HG03575 (cell line): ENCODE measurements around the gene STK4.

Experiments
- ATAC-seq: cut with Tn5 transposase; IDR thresholded peaks from one replicate; pipeline ENCODE4 v1.9.1; 2021; ENCODE audit not compliant: unreplicated experiment, insufficient number of reproducible peaks, low FRiP score; ENCODE audit errors: extremely low read depth

Gene STK4

GRCh38 chr20:44966030-44966961 lies at the start of gene STK4:
Gene STK4, plus strand, starts transcription at chr20:44966512. Its CDS starts 57 bp downstream, at chr20:44966569.
- no peak for ATAC-seq

GRCh38 chr20:44916586-44916985 lies 49.7 kb upstream of the STK4 start:
- no peak for ATAC-seq

- no peak for ATAC-seq
These were observed 48.9 kb upstream of the STK4 start for GRCh38 chr20:44917399-44917798.

- ATAC-seq: no peak
These were observed 48.0 kb upstream of the STK4 start for GRCh38 chr20:44918342-44918741.

GRCh38 chr20:44918761-44919160 lies 47.6 kb upstream of the STK4 start:
- no peak for ATAC-seq

- ATAC-seq: no peak
These were observed 44.9 kb upstream of the STK4 start for GRCh38 chr20:44921447-44921846.

GRCh38 chr20:44924541-44924940 lies 41.8 kb upstream of the STK4 start:
- no peak for ATAC-seq

GRCh38 chr20:44928595-44928994 lies 37.7 kb upstream of the STK4 start:
- no peak for ATAC-seq

GRCh38 chr20:44930517-44931168 lies 35.7 kb upstream of the STK4 start:
- ATAC-seq: no peak

GRCh38 chr20:44931911-44932310 lies 34.4 kb upstream of the STK4 start:
- ATAC-seq: no peak

- no peak for ATAC-seq
These were observed 33.4 kb upstream of the STK4 start for GRCh38 chr20:44932916-44933315.

- ATAC-seq: no peak
These were observed 29.8 kb upstream of the STK4 start for GRCh38 chr20:44936510-44936909.

GRCh38 chr20:44938637-44939036 lies 27.7 kb upstream of the STK4 start:
- no peak for ATAC-seq

- ATAC-seq: no peak
These were observed 25.1 kb upstream of the STK4 start for GRCh38 chr20:44941120-44941691.

- no peak for ATAC-seq
These were observed 23.9 kb upstream of the STK4 start for GRCh38 chr20:44942264-44942973.

- no peak for ATAC-seq
These were observed 22.5 kb upstream of the STK4 start for GRCh38 chr20:44943828-44944227.

- ATAC-seq: no peak
These were observed 21.1 kb upstream of the STK4 start for GRCh38 chr20:44945261-44945660.

- ATAC-seq: no peak
These were observed 19.9 kb upstream of the STK4 start for GRCh38 chr20:44946271-44946852.

GRCh38 chr20:44948107-44948506 lies 18.2 kb upstream of the STK4 start:
- no peak for ATAC-seq
